ENCODE measurements around the gene CEP20. TPM values are rescaled to one million over a fixed set of nuclear protein-coding genes. Genes with fewer than 3 reads are reported as not detected.

CEP20 gene
- total and polyA plus RNA-seq, 10 of the 15 experiments (the other 5 are each of a cell fraction or from before 2014, with no cell fraction given), result 33.4 to 57.8 (median 52.6) TPM

DNA sequence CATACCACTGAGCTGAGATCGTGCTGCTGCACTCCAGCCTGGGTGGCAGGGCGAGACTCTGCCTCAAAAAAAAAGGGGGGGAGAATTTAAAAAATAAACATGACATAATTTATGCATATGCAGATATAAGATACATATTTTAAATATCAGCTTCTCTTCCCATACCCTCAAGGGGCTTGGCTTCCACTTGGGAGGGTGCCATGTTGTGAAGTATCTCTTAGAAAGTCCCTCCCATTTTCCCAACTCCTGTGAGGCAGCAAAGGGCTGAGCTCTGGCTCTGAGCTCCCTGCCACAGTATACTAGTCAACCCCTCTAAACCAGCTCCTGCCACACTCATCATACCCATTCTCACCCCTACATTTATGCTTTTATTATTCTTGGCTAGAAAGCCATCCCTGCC, 71.0 kb downstream of the CEP20 start:
- intact Hi-C loops (cut with micrococcal nuclease; ENCODE audit: unreplicated experiment), result no loop called here
- no TSS peak for BruUV-seq (replicated peaks)
- Histone ChIP-seq H3K9ac (ENCODE audit: control insufficient read depth, insufficient read depth, low read length) (no peak overlapping the region), H3K4me2 (ENCODE audit: control insufficient read depth, insufficient read depth) (no peak overlapping the region), H3K4me1 (ENCODE audit: control insufficient read depth, insufficient read depth, low read length) (no peaks in the 10 kb centered on the region), H2AFZ (ENCODE audit: control insufficient read depth, low read depth, low read length) (no peak overlapping the region), H3K4me3 (no peak overlapping the region), H4K20me1 (ENCODE audit: control insufficient read depth, insufficient read depth) (no peaks in the 10 kb centered on the region), H3K9me3 (replicated peaks; ENCODE audit: control insufficient read depth, insufficient read depth, low read length) (peaks cover 4% of the 10 kb centered on the region; the same call in 2 of the 3 replicates), H3K79me2 (ENCODE audit: control insufficient read depth, insufficient read depth, low read length) (no peaks in the 10 kb centered on the region), H3K27me3 (replicated peaks in 1 of 2; ENCODE audit: control insufficient read depth in 2 of 2, insufficient read depth in 2 of 2, low read length in 1 of 2) (peaks cover 0 to 2% of the 10 kb centered on the region in 2 experiments; a peak in 1 of 4 replicates), H3K36me3 (ENCODE audit: control insufficient read depth in 2 of 2, insufficient read depth in 2 of 2, low read length in 1 of 2) (no peaks in the 10 kb centered on the region), H3K27ac (ENCODE audit: control insufficient read depth, insufficient read depth) (no peak overlapping the region)
- WGBS (ENCODE audit: insufficient coverage, insufficient replicate concordance, low lambda C conversion rate, missing lambda C conversion rate), result 0% methylated on average over 2 of the region's 2 CpGs
- in situ Hi-C loops (cut with MboI), result no loop called here
- ATAC-seq (no peak), DNase-seq (ENCODE audit: low read depth, low spot score) (no peak), FAIRE-seq (no peak)
- SMC1A ChIA-PET (ENCODE audit: uncharacterized antibody, unreplicated experiment), result interaction anchor here (1.4 kb wide), 1 partner anchor 90 kb away, joined by 3 read pairs; no protein-coding TSS in a partner anchor
- CTCF ChIA-PET, result interaction anchor here (0.8 kb wide), 1 partner anchor 11 kb away, joined by 3 read pairs; no protein-coding TSS in a partner anchor
- RAD21 ChIA-PET (ENCODE audit: unreplicated experiment), result no interaction called here
- POLR2A ChIA-PET, result interaction anchor here (0.5 kb wide), 1 partner anchor 18 kb away, joined by 3 read pairs; no protein-coding TSS in a partner anchor
- TF ChIP-seq, protein P1, sequence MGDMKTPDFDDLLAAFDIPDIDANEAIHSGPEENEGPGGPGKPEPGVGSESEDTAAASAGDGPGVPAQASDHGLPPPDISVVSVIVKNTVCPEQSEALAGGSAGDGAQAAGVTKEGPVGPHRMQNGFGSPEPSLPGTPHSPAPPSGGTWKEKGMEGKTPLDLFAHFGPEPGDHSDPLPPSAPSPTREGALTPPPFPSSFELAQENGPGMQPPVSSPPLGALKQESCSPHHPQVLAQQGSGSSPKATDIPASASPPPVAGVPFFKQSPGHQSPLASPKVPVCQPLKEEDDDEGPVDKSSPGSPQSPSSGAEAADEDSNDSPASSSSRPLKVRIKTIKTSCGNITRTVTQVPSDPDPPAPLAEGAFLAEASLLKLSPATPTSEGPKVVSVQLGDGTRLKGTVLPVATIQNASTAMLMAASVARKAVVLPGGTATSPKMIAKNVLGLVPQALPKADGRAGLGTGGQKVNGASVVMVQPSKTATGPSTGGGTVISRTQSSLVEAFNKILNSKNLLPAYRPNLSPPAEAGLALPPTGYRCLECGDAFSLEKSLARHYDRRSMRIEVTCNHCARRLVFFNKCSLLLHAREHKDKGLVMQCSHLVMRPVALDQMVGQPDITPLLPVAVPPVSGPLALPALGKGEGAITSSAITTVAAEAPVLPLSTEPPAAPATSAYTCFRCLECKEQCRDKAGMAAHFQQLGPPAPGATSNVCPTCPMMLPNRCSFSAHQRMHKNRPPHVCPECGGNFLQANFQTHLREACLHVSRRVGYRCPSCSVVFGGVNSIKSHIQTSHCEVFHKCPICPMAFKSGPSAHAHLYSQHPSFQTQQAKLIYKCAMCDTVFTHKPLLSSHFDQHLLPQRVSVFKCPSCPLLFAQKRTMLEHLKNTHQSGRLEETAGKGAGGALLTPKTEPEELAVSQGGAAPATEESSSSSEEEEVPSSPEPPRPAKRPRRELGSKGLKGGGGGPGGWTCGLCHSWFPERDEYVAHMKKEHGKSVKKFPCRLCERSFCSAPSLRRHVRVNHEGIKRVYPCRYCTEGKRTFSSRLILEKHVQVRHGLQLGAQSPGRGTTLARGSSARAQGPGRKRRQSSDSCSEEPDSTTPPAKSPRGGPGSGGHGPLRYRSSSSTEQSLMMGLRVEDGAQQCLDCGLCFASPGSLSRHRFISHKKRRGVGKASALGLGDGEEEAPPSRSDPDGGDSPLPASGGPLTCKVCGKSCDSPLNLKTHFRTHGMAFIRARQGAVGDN (IDR thresholded peaks at IDR 0.05), result no peak
- TF ChIP-seq ZNF274 (IDR thresholded peaks at IDR 0.05; ENCODE audit: insufficient read depth, insufficient read length) (no peak), ETV6 (conservative IDR thresholded peaks at IDR 0.05 in 1 of 2, IDR thresholded peaks at IDR 0.05 in 1 of 2; ENCODE audit: borderline replicate concordance in 1 of 2, low read depth in 1 of 2) (no peak), SUZ12 (IDR thresholded peaks at IDR 0.05; ENCODE audit: unreplicated experiment) (no peak), RUNX3 (IDR thresholded peaks at IDR 0.05; ENCODE audit: low read length) (no peak), LARP7 (IDR thresholded peaks at IDR 0.05) (no peak), IKZF1 (conservative IDR thresholded peaks at IDR 0.05) (no peak)
